Activated CD4-positive, alpha-beta T cell treated with anti-CD3 and anti-CD28 coated beads for 36 hours (primary cell): ENCODE data around the gene ANKRD44. TPM values are rescaled to one million over a fixed set of nuclear protein-coding genes. Genes with fewer than 3 reads are reported as not detected.
A peak's percentile ranks its signal among the peaks of the same experiment; 100 is the strongest.

Experiments used
- ATAC-seq: fragments of 200-7000 bp; cut with Tn5 transposase; one replicate; pipeline ENCODE4 v1.10.0; 2021; ENCODE audit warnings: mild to moderate bottlenecking, moderate library complexity
- CTCF ChIA-PET: fragments of 350-600 bp; sonication (Branson Sonifier 250); formaldehyde crosslinking; loops from one replicate; lab custom pipeline; 2021; ENCODE audit warnings: antibody characterized with exemption; lab: Charles Lee
- POLR2A ChIA-PET: fragments of 350-600 bp; sonication (Branson Sonifier 250); formaldehyde crosslinking; loops from one replicate; lab custom pipeline; 2021; ENCODE audit warnings: antibody characterized with exemption, inconsistent platforms; lab: Charles Lee
- DNase-seq: peaks from one replicate; pipeline ENCODE4 v3.0.0-alpha.2; 2020
- H3K27ac Mint-ChIP-seq: one replicate; pipeline ENCODE4 v1.8.0; 2021; ENCODE audit warnings: mixed read lengths
- H3K27me3 Mint-ChIP-seq: one replicate; pipeline ENCODE4 v1.8.0; 2021; ENCODE audit warnings: mixed read lengths
- H3K36me3 Mint-ChIP-seq: one replicate; pipeline ENCODE4 v1.8.0; 2021; ENCODE audit warnings: low read depth, mixed read lengths
- H3K4me1 Mint-ChIP-seq: one replicate; pipeline ENCODE4 v1.8.0; 2021; ENCODE audit warnings: mixed read lengths
- H3K4me3 Mint-ChIP-seq: one replicate; pipeline ENCODE4 v1.8.0; 2021; ENCODE audit warnings: mild to moderate bottlenecking, moderate library complexity, mixed read lengths
- H3K9me3 Mint-ChIP-seq: one replicate; pipeline ENCODE4 v1.8.0; 2021; ENCODE audit warnings: low read depth, mixed read lengths
- intact Hi-C, 2 experiments: fragments of 100-400 bp; cut with DNase I in 1 of 2; cut with micrococcal nuclease in 1 of 2; formaldehyde crosslinking; loops; one replicate each; pipeline versions ENCODE4 v1.14.2 to v1.15.1; 2022 to 2024; cut with DNase I, micrococcal nuclease
- total RNA-seq, 2 experiments: library from RNA; stranded (reverse); gene quantifications; one replicate each; pipeline ENCODE4 v1.2.3, GENCODE V29; 2021

Gene ANKRD44
- total RNA-seq, 2 experiments from 2014 or later, result 122 to 181 TPM

DNA sequence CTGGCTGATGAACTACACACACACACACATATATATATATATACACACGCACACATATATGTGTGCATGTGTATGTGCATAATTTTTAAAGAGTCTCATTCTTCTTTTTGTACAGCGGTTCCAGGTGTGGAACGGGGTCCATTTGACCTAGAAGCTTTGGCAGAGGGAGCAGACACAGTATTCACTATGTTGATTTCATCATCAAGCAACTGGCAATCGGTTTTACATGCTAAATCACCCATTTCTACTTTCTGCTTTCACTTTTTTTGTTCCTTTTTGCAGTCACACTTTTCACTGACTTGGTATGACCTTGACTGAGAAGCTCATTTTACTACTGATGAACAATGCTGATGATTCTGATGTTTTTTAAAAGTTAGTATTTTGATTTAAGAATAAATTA is 321.1 kb downstream of the ANKRD44 start:
- CTCF ChIA-PET, result interaction anchor here (0.5 to 3.9 kb wide), 7 partner anchors 21 to 166 kb away, joined by 3 to 16 read pairs (median 4); no protein-coding TSS in a partner anchor
- Mint-ChIP-seq H3K27ac (peak overlapping the region; percentile 98), H3K27me3 (no peaks in the 10 kb centered on the region), H3K9me3 (peaks cover 7% of the 10 kb centered on the region), H3K36me3 (peaks cover 59% of the 10 kb centered on the region), H3K4me3 (peak overlapping the region; percentile 5), H3K4me1 (peaks cover 63% of the 10 kb centered on the region)
- DNase-seq (no peak), ATAC-seq (peak; percentile 7)
- intact Hi-C loops, result loop anchor here (2.0 to 10.0 kb wide), 3 partner anchors 207 to 725 kb away; partner anchors contain the start of gene ANKRD44 (in 1 of the 2)
- POLR2A ChIA-PET, result interaction anchor here (0.5 to 1.4 kb wide), 5 partner anchors 27 to 190 kb away, joined by 3 to 5 read pairs (median 4); partner anchors contain the start of gene GTF3C3

GRCh38 chr2:196988639-196989038 is 321.9 kb downstream of the ANKRD44 start:
- peak overlapping the region; percentile 98 for H3K27ac Mint-ChIP-seq
- peaks cover 57% of the 10 kb centered on the region for H3K36me3 Mint-ChIP-seq
- DNase-seq (no peak), ATAC-seq (peak; percentile 11)
- peak overlapping the region; percentile 38 for H3K4me3 Mint-ChIP-seq
- ChIA-PET POLR2A (interaction anchor here (1.4 to 1.8 kb wide), 2 partner anchors 61 to 189 kb away, joined by 3 to 15 read pairs; partner anchors contain the start of gene GTF3C3), CTCF (interaction anchor here (0.6 to 3.9 kb wide), 6 partner anchors 22 to 417 kb away, joined by 3 to 16 read pairs (median 3); no protein-coding TSS in a partner anchor)
- intact Hi-C loops, result loop anchor here (1.0 to 10.0 kb wide), 5 partner anchors 26 to 724 kb away; partner anchors contain the start of gene ANKRD44 (in 1 of the 2)
- H3K9me3 Mint-ChIP-seq, result peaks cover 11% of the 10 kb centered on the region
- peaks cover 65% of the 10 kb centered on the region for H3K4me1 Mint-ChIP-seq
- no peaks in the 10 kb centered on the region for H3K27me3 Mint-ChIP-seq

GRCh38 chr2:196987649-196988364 is 322.8 kb downstream of the ANKRD44 start:
- peak; percentile 93 for ATAC-seq
- peaks cover 65% of the 10 kb centered on the region for H3K4me1 Mint-ChIP-seq
- ChIA-PET CTCF (interaction anchor here (0.5 to 3.9 kb wide), 8 partner anchors 23 to 512 kb away, joined by 3 to 16 read pairs (median 4); partner anchors contain the start of gene HSPD1), POLR2A (interaction anchor here (0.6 to 1.8 kb wide), 5 partner anchors 60 to 921 kb away, joined by 3 to 15 read pairs (median 3); no protein-coding TSS in a partner anchor)
- peaks cover 50% of the 10 kb centered on the region for H3K36me3 Mint-ChIP-seq
- H3K27ac Mint-ChIP-seq, result peak overlapping the region; percentile 98
- peak; percentile 62 for DNase-seq
- H3K9me3 Mint-ChIP-seq, result peaks cover 13% of the 10 kb centered on the region
- intact Hi-C loops, result loop anchor here (1.0 to 10.0 kb wide), 5 partner anchors 26 to 723 kb away; partner anchors contain the start of gene ANKRD44 (in 1 of the 2)
- peak overlapping the region; percentile 38 for H3K4me3 Mint-ChIP-seq
- no peaks in the 10 kb centered on the region for H3K27me3 Mint-ChIP-seq

- ChIA-PET POLR2A (interaction anchor here (0.6 to 1.8 kb wide), 4 partner anchors 60 to 230 kb away, joined by 3 to 15 read pairs (median 3); no protein-coding TSS in a partner anchor), CTCF (interaction anchor here (0.7 to 1.0 kb wide), 2 partner anchors 60 to 513 kb away, joined by 5 read pairs; partner anchors contain the start of gene HSPD1)
- DNase-seq (no peak), ATAC-seq (no peak)
- peaks cover 47% of the 10 kb centered on the region for H3K36me3 Mint-ChIP-seq
- intact Hi-C loops, result loop anchor here in 1 of 2 experiments (5.0 to 10.0 kb wide), 2 partner anchors 325 to 722 kb away; partner anchors contain the start of gene ANKRD44
- H3K9me3 Mint-ChIP-seq, result peaks cover 18% of the 10 kb centered on the region
- no peak overlapping the region for H3K4me3 Mint-ChIP-seq
- H3K27me3 Mint-ChIP-seq, result no peaks in the 10 kb centered on the region
- peak overlapping the region; percentile 98 for H3K27ac Mint-ChIP-seq
- H3K4me1 Mint-ChIP-seq, result peaks cover 63% of the 10 kb centered on the region
Measured at GRCh38 chr2:196987298-196987648, 323.3 kb downstream of the ANKRD44 start.

- ChIA-PET CTCF (interaction anchor here (0.7 to 1.3 kb wide), 2 partner anchors 23 to 417 kb away, joined by 3 read pairs; no protein-coding TSS in a partner anchor), POLR2A (no interaction called here)
- DNase-seq (no peak), ATAC-seq (no peak)
- Mint-ChIP-seq H3K27ac (peak overlapping the region; percentile 61), H3K27me3 (no peaks in the 10 kb centered on the region), H3K9me3 (peaks cover 18% of the 10 kb centered on the region), H3K36me3 (peaks cover 34% of the 10 kb centered on the region), H3K4me1 (peaks cover 54% of the 10 kb centered on the region), H3K4me3 (no peak overlapping the region)
- intact Hi-C loops, result loop anchor here in 1 of 2 experiments (5.0 to 10.0 kb wide), 2 partner anchors 327 to 721 kb away; partner anchors contain the start of gene ANKRD44
Measured at GRCh38 chr2:196985511-196986183, 324.9 kb downstream of the ANKRD44 start.

DNA sequence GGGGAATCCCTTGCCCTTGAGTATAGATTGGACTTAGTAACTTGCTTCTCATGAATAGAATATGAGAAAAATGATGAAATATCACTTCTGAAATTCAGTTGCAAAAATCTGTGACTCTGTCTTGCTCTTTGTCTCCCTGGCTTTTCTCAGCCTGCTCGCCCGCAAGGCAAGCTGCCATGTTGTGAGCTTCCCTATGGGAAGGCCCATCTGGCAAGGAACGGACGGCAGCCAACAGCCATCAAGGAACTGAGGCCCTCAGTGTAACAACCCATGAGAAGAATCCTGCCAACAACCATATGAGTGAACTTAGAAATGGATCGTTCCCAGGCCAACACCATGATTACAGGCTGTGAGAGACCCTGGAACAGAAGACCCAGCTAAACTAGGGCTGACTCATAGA is 325.7 kb downstream of the ANKRD44 start:
- ATAC-seq, result no peak
- peaks cover 46% of the 10 kb centered on the region for H3K4me1 Mint-ChIP-seq
- H3K9me3 Mint-ChIP-seq, result peaks cover 18% of the 10 kb centered on the region
- intact Hi-C loops, result loop anchor here in 1 of 2 experiments (5.0 to 10.0 kb wide), 2 partner anchors 327 to 720 kb away; partner anchors contain the start of gene ANKRD44
- CTCF ChIA-PET, result interaction anchor here (0.7 to 1.0 kb wide), 2 partner anchors 25 to 418 kb away, joined by 3 read pairs; no protein-coding TSS in a partner anchor
- H3K27me3 Mint-ChIP-seq, result no peaks in the 10 kb centered on the region
- H3K4me3 Mint-ChIP-seq, result no peak overlapping the region
- no peak for DNase-seq
- H3K36me3 Mint-ChIP-seq, result peaks cover 27% of the 10 kb centered on the region
- POLR2A ChIA-PET, result no interaction called here
- peak overlapping the region; percentile 61 for H3K27ac Mint-ChIP-seq

GRCh38 chr2:196983934-196984333 is 326.6 kb downstream of the ANKRD44 start:
- ATAC-seq, result no peak
- ChIA-PET POLR2A (no interaction called here), CTCF (no interaction called here)
- peaks cover 37% of the 10 kb centered on the region for H3K4me1 Mint-ChIP-seq
- DNase-seq, result no peak
- peaks cover 24% of the 10 kb centered on the region for H3K36me3 Mint-ChIP-seq
- peaks cover 18% of the 10 kb centered on the region for H3K9me3 Mint-ChIP-seq
- H3K4me3 Mint-ChIP-seq, result no peak overlapping the region
- H3K27ac Mint-ChIP-seq, result no peak overlapping the region
- H3K27me3 Mint-ChIP-seq, result no peaks in the 10 kb centered on the region
- intact Hi-C loops, result loop anchor here in 1 of 2 experiments (10.0 kb wide), 1 partner anchor 719 kb away; no protein-coding TSS in a partner anchor

DNA sequence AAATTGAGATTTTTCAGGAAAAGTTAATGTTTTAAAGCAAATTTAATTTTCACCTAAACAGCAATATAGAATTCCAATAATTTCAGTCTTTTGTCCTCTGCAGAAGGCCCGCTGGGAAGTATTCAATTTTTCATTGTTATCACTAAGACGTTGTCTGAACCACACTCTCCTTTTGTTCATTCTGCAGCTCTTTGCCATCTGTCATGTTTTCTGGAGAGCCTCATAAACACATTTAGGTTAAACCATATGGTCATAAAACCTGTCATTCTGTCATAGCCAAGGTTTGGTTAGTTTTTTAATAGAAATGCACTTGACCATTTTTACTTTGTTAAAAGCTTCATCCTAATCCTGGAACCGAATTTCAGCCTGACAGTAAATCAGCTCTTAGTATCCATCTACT is 330.1 kb downstream of the ANKRD44 start:
- DNase-seq (no peak), ATAC-seq (no peak)
- intact Hi-C loops, result loop anchor here in 1 of 2 experiments (10.0 kb wide), 1 partner anchor 716 kb away; no protein-coding TSS in a partner anchor
- Mint-ChIP-seq H3K4me1 (peaks cover 16% of the 10 kb centered on the region), H3K9me3 (peaks cover 17% of the 10 kb centered on the region), H3K27ac (no peak overlapping the region), H3K36me3 (peaks cover 7% of the 10 kb centered on the region), H3K4me3 (no peak overlapping the region), H3K27me3 (no peaks in the 10 kb centered on the region)
- ChIA-PET POLR2A (no interaction called here), CTCF (no interaction called here)

DNA sequence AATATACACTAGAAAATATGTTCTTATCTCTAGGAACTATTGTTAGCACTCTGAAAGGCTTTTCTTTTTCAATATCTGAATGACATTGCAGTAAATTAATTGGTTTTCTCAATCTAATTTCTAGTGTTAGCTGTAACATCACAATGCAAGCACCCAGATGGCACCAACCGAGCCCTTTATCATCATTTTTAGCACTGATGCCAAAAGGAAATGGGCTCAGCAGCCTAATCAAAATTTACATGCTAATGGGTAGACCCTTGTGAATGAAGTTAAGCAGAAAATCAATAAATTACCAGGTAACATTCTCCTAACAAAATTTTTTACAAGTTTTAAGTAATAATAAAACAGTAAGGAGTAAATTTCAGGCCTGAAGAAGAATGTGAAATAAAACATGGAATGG is 330.6 kb downstream of the ANKRD44 start:
- Mint-ChIP-seq H3K27me3 (no peaks in the 10 kb centered on the region), H3K9me3 (peaks cover 17% of the 10 kb centered on the region), H3K27ac (no peak overlapping the region), H3K36me3 (peaks cover 3% of the 10 kb centered on the region), H3K4me3 (no peak overlapping the region), H3K4me1 (peaks cover 15% of the 10 kb centered on the region)
- ChIA-PET CTCF (no interaction called here), POLR2A (no interaction called here)
- no peak for DNase-seq
- intact Hi-C loops, result loop anchor here in 1 of 2 experiments (10.0 kb wide), 1 partner anchor 715 kb away; no protein-coding TSS in a partner anchor
- no peak for ATAC-seq

GRCh38 chr2:196977507-196977906 is 333.1 kb downstream of the ANKRD44 start:
- ChIA-PET POLR2A (no interaction called here), CTCF (interaction anchor here (1.0 kb wide), 1 partner anchor 34 kb away, joined by 3 read pairs; no protein-coding TSS in a partner anchor)
- H3K36me3 Mint-ChIP-seq, result no peaks in the 10 kb centered on the region
- H3K27ac Mint-ChIP-seq, result no peak overlapping the region
- H3K4me1 Mint-ChIP-seq, result peaks cover 17% of the 10 kb centered on the region
- peaks cover 8% of the 10 kb centered on the region for H3K9me3 Mint-ChIP-seq
- intact Hi-C loops, result no loop called here
- no peak for ATAC-seq
- no peaks in the 10 kb centered on the region for H3K27me3 Mint-ChIP-seq
- H3K4me3 Mint-ChIP-seq, result no peak overlapping the region
- DNase-seq, result no peak
